Sigmoid colon (tissue), 7 donors: ENCODE data around the gene CAPN8. TPM values are rescaled to one million over a fixed set of nuclear protein-coding genes. Genes with fewer than 3 reads are reported as not detected.

Experiments used
- DNase-seq: peaks from one replicate; pipeline ENCODE4 v3.0.0-alpha.2; 2019
- H3K27ac ChIP-seq, 4 donors: fragments of 200-600 bp; sonication (generic); one replicate each; pipeline ENCODE4 v1.5.1; 2016 to 2019; ENCODE audit warnings: mild to moderate bottlenecking in 1 of 4
- H3K27me3 ChIP-seq, 3 donors: fragments of 200-600 bp; sonication (generic); one replicate each; pipeline ENCODE4 v1.5.1; 2019; ENCODE audit warnings: mild to moderate bottlenecking in 1 of 3
- H3K36me3 ChIP-seq, 4 donors: fragments of 200-600 bp; sonication (generic); one replicate each; pipeline ENCODE4 v1.5.1; 2016 to 2019
- H3K4me1 ChIP-seq, 4 donors: fragments of 200-600 bp; sonication (generic); one replicate each; pipeline ENCODE4 v1.5.1; 2017 to 2019
- H3K4me3 ChIP-seq, 4 donors: fragments of 200-600 bp; sonication (generic); one replicate each; pipeline ENCODE4 v1.5.1; 2017 to 2019; ENCODE audit warnings: mild to moderate bottlenecking in 2 of 4, moderate library complexity in 1 of 4
- H3K9me3 ChIP-seq, 4 donors: fragments of 200-600 bp in 3 of 4; sonication (generic) in 3 of 4; one replicate each; pipeline versions ENCODE4 v1.5.1 to v1.6.1; 2013 to 2019
- CTCF ChIP-seq, 4 experiments: fragments of 450-650 bp in 3 of 4; fragments of 200-600 bp in 1 of 4; IDR thresholded peaks; one replicate each; pipeline ENCODE4 v1.5.1; 2016 to 2019; ENCODE audit warnings: antibody characterized with exemption in 4 of 4, mild to moderate bottlenecking in 3 of 4, moderate library complexity in 2 of 4
- EP300 ChIP-seq, 4 donors: sonication (generic); formaldehyde crosslinking; IDR thresholded peaks; one replicate each; pipeline ENCODE4 v1.6.1; 2017; ENCODE audit warnings: antibody characterized with exemption in 4 of 4
- POLR2A ChIP-seq, 2 donors: fragments of 450-650 bp; IDR thresholded peaks; one replicate each; pipeline ENCODE4 v1.6.1; 2016; ENCODE audit warnings: antibody characterized with exemption in 2 of 2, mild to moderate bottlenecking in 2 of 2, moderate library complexity in 2 of 2
- POLR2AphosphoS5 ChIP-seq, 4 donors: sonication (generic); formaldehyde crosslinking; IDR thresholded peaks; one replicate each; pipeline ENCODE4 v1.6.1; 2017; ENCODE audit warnings: antibody characterized with exemption in 4 of 4
- WGBS, 2 donors: extraction: QIAGEN DNeasy Blood & Tissue Kit; methylation state at CpG; one replicate each; pipeline ENCODE4 v1.1.7; 2013; 5-methylcytosine and 5-hydroxymethylcytosine counted together
- intact Hi-C: fragments of 100-400 bp; cut with DNase I; formaldehyde crosslinking; loops from one replicate; pipeline ENCODE4 v1.15.1; 2023
- polyA plus RNA-seq, 3 donors: library from polyadenylated mRNA; stranded (reverse); fragments of 200-250 nt; gene quantifications; one replicate each; pipeline ENCODE4 v1.2.3, GENCODE V29; 2013
- total RNA-seq, 4 donors: library from RNA; depleted of rRNA; stranded (reverse); fragments of >200 nt; gene quantifications; one replicate each; pipeline ENCODE4 v1.1.0, GENCODE V29; 2016
- donor health status: healthy with polysubstance abuse.
- donor health status: Bipolar disorder and iron deficiency.
- donor health status: healthy.

CAPN8 gene
- total and polyA plus RNA-seq, 7 donors, result 1.1 to 67.6 (median 42.7) TPM; not detected in 3

- DNase-seq, result no peak
These were observed 115.8 kb downstream of the CAPN8 start for GRCh38 chr1:223549740-223550139.

GRCh38 chr1:223547316-223548114, 118.0 kb downstream of the CAPN8 start:
- 74 to 86% methylated on average over 7 of the region's 7 CpGs for WGBS, 2 donors
- intact Hi-C loops, result no loop called here
- no peak for DNase-seq
- peaks cover 0 to 2% (median 0%) of the 10 kb centered on the region in 4 donors for H3K9me3 ChIP-seq
- H3K36me3 ChIP-seq, result no peaks in the 10 kb centered on the region
- H3K4me1 ChIP-seq, result no peaks in the 10 kb centered on the region
- no peak overlapping the region for H3K4me3 ChIP-seq
- no peaks in the 10 kb centered on the region for H3K27me3 ChIP-seq
- no peak for TF ChIP-seq CTCF (IDR thresholded peaks at IDR 0.05)
- no peak for TF ChIP-seq POLR2A (IDR thresholded peaks at IDR 0.05)
- TF ChIP-seq EP300 (IDR thresholded peaks at IDR 0.05), result no peak
- TF ChIP-seq POLR2AphosphoS5 (IDR thresholded peaks at IDR 0.05), result no peak
- no peak overlapping the region for H3K27ac ChIP-seq

More at GRCh38 chr1:223549740-223550139, 115.8 kb downstream of the CAPN8 start:
- H3K36me3 ChIP-seq, result no peaks in the 10 kb centered on the region
- H3K27ac ChIP-seq, result no peak overlapping the region
- TF ChIP-seq EP300 (IDR thresholded peaks at IDR 0.05), result no peak
- no peak for TF ChIP-seq CTCF (IDR thresholded peaks at IDR 0.05)
- no peak for TF ChIP-seq POLR2AphosphoS5 (IDR thresholded peaks at IDR 0.05)
- TF ChIP-seq POLR2A (IDR thresholded peaks at IDR 0.05), result no peak
- peaks cover 0 to 2% (median 0%) of the 10 kb centered on the region in 4 donors for H3K9me3 ChIP-seq
- 69 to 86% methylated on average over 1 of the region's 1 CpG for WGBS, 2 donors
- H3K4me3 ChIP-seq, result no peak overlapping the region
- intact Hi-C loops, result no loop called here
- H3K27me3 ChIP-seq, result no peaks in the 10 kb centered on the region
- H3K4me1 ChIP-seq, result no peaks in the 10 kb centered on the region

- H3K36me3 ChIP-seq, result no peaks in the 10 kb centered on the region
- peaks cover 0 to 2% (median 0%) of the 10 kb centered on the region in 4 donors for H3K9me3 ChIP-seq
- H3K27ac ChIP-seq, result no peak overlapping the region
- no peak overlapping the region for H3K4me3 ChIP-seq
- no peak for TF ChIP-seq EP300 (IDR thresholded peaks at IDR 0.05)
- TF ChIP-seq CTCF (IDR thresholded peaks at IDR 0.05), result no peak
- no peak for TF ChIP-seq POLR2A (IDR thresholded peaks at IDR 0.05)
- no peak for TF ChIP-seq POLR2AphosphoS5 (IDR thresholded peaks at IDR 0.05)
- 17 to 73% methylated on average over 4 of the region's 4 CpGs for WGBS, 2 donors
- intact Hi-C loops, result no loop called here
- H3K4me1 ChIP-seq, result no peaks in the 10 kb centered on the region
- H3K27me3 ChIP-seq, result no peaks in the 10 kb centered on the region
- no peak for DNase-seq
These were observed 120.2 kb downstream of the CAPN8 start for GRCh38 chr1:223545343-223545742.

GRCh38 chr1:223543560-223543959, 121.9 kb downstream of the CAPN8 start:
- Histone ChIP-seq H3K4me3 (no peak overlapping the region), H3K27ac (no peak overlapping the region), H3K4me1 (no peaks in the 10 kb centered on the region), H3K9me3 (no peaks in the 10 kb centered on the region), H3K27me3 (no peaks in the 10 kb centered on the region), H3K36me3 (no peaks in the 10 kb centered on the region)
- no peak for DNase-seq
- WGBS, 2 donors, result 90% methylated on average over 4 of the region's 4 CpGs
- intact Hi-C loops, result no loop called here
- TF ChIP-seq POLR2A (IDR thresholded peaks at IDR 0.05), result no peak
- no peak for TF ChIP-seq EP300 (IDR thresholded peaks at IDR 0.05)
- TF ChIP-seq POLR2AphosphoS5 (IDR thresholded peaks at IDR 0.05), result no peak
- no peak for TF ChIP-seq CTCF (IDR thresholded peaks at IDR 0.05)
